Measurements from ENCODE around the gene ABI1. TPM values are rescaled to one million over a fixed set of nuclear protein-coding genes. Genes with fewer than 3 reads are reported as not detected.

Gene ABI1
- total RNA-seq, 1 experiment from 2014 or later: 36.9 TPM

DNA sequence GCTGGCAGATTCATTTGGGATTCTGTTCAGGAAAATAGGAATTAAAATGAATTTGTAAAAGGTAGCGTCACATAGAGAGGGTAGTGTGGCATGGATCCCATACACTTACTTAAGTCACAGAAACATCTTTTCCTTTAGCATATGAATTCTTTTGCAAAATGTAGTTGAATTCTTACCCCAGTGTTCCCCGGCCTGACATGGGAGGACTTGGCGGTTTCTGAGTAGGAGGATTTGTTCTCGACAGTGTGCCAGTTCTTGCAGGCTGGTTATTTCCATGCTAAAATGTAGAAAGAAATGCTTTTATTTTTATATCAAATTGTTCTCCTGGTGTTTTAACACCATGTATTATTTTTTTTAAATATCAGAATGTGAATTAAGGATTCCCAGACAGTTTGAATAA, 90.7 kb downstream of the ABI1 start:
- Histone ChIP-seq H3K9ac (ENCODE audit: extremely low read depth, insufficient read length, low read length) (no peak overlapping the region), H3T11ph (ENCODE audit: low read length) (no peak overlapping the region), H3K4ac (ENCODE audit: low read depth, low read length) (no peak overlapping the region), H3K79me1 (ENCODE audit: insufficient read depth, low read depth, low read length, poor library complexity, severe bottlenecking) (no peaks in the 10 kb centered on the region), H2BK15ac (ENCODE audit: low read depth, low read length) (no peak overlapping the region), H3K27me3 (ENCODE audit: insufficient read depth, low read length) (no peaks in the 10 kb centered on the region), H3K18ac (ENCODE audit: insufficient read length, low read depth, low read length) (no peak overlapping the region), H4K8ac (replicated peaks; ENCODE audit: insufficient read length, low read depth, low read length) (no peak overlapping the region), H3K79me2 (ENCODE audit: insufficient read depth, low read length) (no peaks in the 10 kb centered on the region), H3K14ac (ENCODE audit: insufficient read depth, low read length) (no peak overlapping the region), H2BK12ac (ENCODE audit: insufficient read length, low read depth, low read length) (no peak overlapping the region), H4K91ac (ENCODE audit: insufficient read length, low read depth, low read length) (no peak overlapping the region), H2AK5ac (ENCODE audit: insufficient read length, low read length) (no peak overlapping the region), H3K56ac (ENCODE audit: insufficient read length, low read depth, low read length) (no peak overlapping the region), H2AFZ (ENCODE audit: low read length) (no peak overlapping the region), H2BK20ac (ENCODE audit: low read depth, low read length, poor library complexity, severe bottlenecking) (no peak overlapping the region), H3K23me2 (ENCODE audit: insufficient read length, low read depth, low read length, poor library complexity, severe bottlenecking) (no peaks in the 10 kb centered on the region), H3K27ac (ENCODE audit: insufficient read length, low read depth, low read length) (no peak overlapping the region), H3K4me1 (ENCODE audit: insufficient read depth, low read length) (no peaks in the 10 kb centered on the region), H2BK120ac (ENCODE audit: low read depth, low read length, poor library complexity, severe bottlenecking) (no peak overlapping the region), H3K9me3 (ENCODE audit: control insufficient read depth, low read depth, low read length) (no peaks in the 10 kb centered on the region), H2BK5ac (ENCODE audit: insufficient read length, low read length) (no peak overlapping the region), H4K20me1 (ENCODE audit: control insufficient read depth, insufficient read depth, insufficient read length) (no peaks in the 10 kb centered on the region), H3K4me2 (ENCODE audit: insufficient read depth, insufficient read length, low read length) (no peak overlapping the region), H4K5ac (ENCODE audit: insufficient read length, low read depth, low read length) (no peak overlapping the region), H3K23ac (ENCODE audit: insufficient read length, low read depth, low read length) (no peak overlapping the region)
- H3K27me3 Mint-ChIP-seq (ENCODE audit: low read depth): no peaks in the 10 kb centered on the region
- no peak for TF ChIP-seq CTCF (conservative IDR thresholded peaks at IDR 0.05)
- peak overlapping the region in 1 of 3 experiments; percentile 58; a peak in 1 of 7 replicates for H3K27ac Mint-ChIP-seq
- H3K4me1 Mint-ChIP-seq: peaks cover 14 to 21% of the 10 kb centered on the region in 2 experiments
- no peaks in the 10 kb centered on the region for H3K9me3 Mint-ChIP-seq
- no peak for DNase-seq
- H3K36me3 Mint-ChIP-seq (ENCODE audit: insufficient read depth in 1 of 3, low read depth in 3 of 3): peaks cover 0 to 4% (median 0%) of the 10 kb centered on the region in 3 experiments; a peak in 3 of 7 replicates
- no CpG with 5 or more reads among the region's 4 CpGs for WGBS (ENCODE audit: extremely low coverage, insufficient read length, low lambda C conversion rate)
- no peak overlapping the region for H3K4me3 Mint-ChIP-seq

Measured in H9 (cell line).